ENCODE results near the gene IGSF21. TPM values are rescaled to one million over a fixed set of nuclear protein-coding genes. Genes with fewer than 3 reads are reported as not detected.

Gene IGSF21
- total RNA-seq, 1 experiment from 2014 or later = 5.2 TPM

DNA sequence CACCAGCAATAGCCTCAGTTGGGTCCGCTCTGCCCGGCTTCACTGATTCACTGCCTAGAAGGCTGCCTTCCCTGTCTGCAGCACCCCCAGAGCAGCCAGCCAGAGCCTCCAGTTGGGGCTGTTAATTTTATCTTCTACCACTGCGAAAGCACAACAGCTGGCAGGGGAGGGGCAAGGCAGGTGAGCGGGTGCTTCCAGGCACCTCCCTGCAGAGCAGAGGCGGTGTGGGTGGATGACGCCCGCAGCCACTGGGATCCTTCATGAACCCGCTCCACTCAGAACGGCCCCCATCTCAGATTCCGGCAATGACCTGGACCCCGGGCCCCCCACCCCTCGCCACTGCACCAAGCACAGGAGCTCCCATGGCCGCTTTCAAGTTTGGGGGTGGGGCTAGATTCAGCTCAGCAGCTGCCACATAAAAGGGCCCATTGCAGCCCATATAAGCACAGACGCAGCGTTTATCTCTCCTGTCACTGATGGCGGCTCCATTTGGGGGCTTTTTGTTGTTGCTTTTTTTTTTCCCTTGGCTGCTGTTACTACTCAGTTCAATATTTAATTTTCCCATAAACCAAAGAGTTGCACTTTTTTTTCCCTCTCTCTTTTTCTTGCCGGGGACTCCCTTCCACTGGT, 245.2 kb downstream of the IGSF21 start:
- Mint-ChIP-seq H3K4me1 (peaks cover 41 to 58% of the 10 kb centered on the region in 2 experiments), H3K27me3 (ENCODE audit: low read depth) (peaks cover 6% of the 10 kb centered on the region), H3K36me3 (ENCODE audit: insufficient read depth in 1 of 3, low read depth in 3 of 3) (no peaks in the 10 kb centered on the region)

More for the DNA sequence above, 245.2 kb downstream of the IGSF21 start:
- Histone ChIP-seq H3K27ac (ENCODE audit: insufficient read length, low read depth, low read length) (no peak overlapping the region), H3K56ac (ENCODE audit: insufficient read length, low read depth, low read length) (no peak overlapping the region), H2BK5ac (ENCODE audit: insufficient read length, low read length) (no peak overlapping the region), H3T11ph (ENCODE audit: low read length) (no peak overlapping the region), H3K9ac (ENCODE audit: extremely low read depth, insufficient read length, low read length) (no peak overlapping the region), H2BK15ac (ENCODE audit: low read depth, low read length) (no peak overlapping the region), H4K91ac (ENCODE audit: insufficient read length, low read depth, low read length) (no peak overlapping the region), H3K23me2 (ENCODE audit: insufficient read length, low read depth, low read length, poor library complexity, severe bottlenecking) (no peaks in the 10 kb centered on the region), H3K18ac (ENCODE audit: insufficient read length, low read depth, low read length) (no peak overlapping the region), H3K4me1 (ENCODE audit: insufficient read depth, low read length) (0 out of 2 replicates have a peak, but pooled peaks cover 2% of the 10 kb centered on the region), H2AFZ (ENCODE audit: low read length) (no peak overlapping the region), H2AK5ac (ENCODE audit: insufficient read length, low read length) (no peak overlapping the region), H4K8ac (replicated peaks; ENCODE audit: insufficient read length, low read depth, low read length) (no peak overlapping the region), H3K9me3 (ENCODE audit: control insufficient read depth, low read depth, low read length) (no peaks in the 10 kb centered on the region), H2BK12ac (ENCODE audit: insufficient read length, low read depth, low read length) (no peak overlapping the region), H3K79me2 (ENCODE audit: insufficient read depth, low read length) (no peaks in the 10 kb centered on the region), H3K27me3 (ENCODE audit: insufficient read depth, low read length) (no peaks in the 10 kb centered on the region), H3K14ac (ENCODE audit: insufficient read depth, low read length) (no peak overlapping the region; the same call in 1 of the 2 replicates), H4K20me1 (ENCODE audit: control insufficient read depth, insufficient read depth, insufficient read length) (peaks cover 3% of the 10 kb centered on the region), H3K79me1 (ENCODE audit: insufficient read depth, low read depth, low read length, poor library complexity, severe bottlenecking) (no peaks in the 10 kb centered on the region), H3K23ac (ENCODE audit: insufficient read length, low read depth, low read length) (no peak overlapping the region), H3K4ac (ENCODE audit: low read depth, low read length) (no peak overlapping the region), H3K4me2 (ENCODE audit: insufficient read depth, insufficient read length, low read length) (no peak overlapping the region), H2BK120ac (ENCODE audit: low read depth, low read length, poor library complexity, severe bottlenecking) (no peak overlapping the region), H4K5ac (ENCODE audit: insufficient read length, low read depth, low read length) (no peak overlapping the region), H2BK20ac (ENCODE audit: low read depth, low read length, poor library complexity, severe bottlenecking) (no peak overlapping the region)
- TF ChIP-seq, protein P1, sequence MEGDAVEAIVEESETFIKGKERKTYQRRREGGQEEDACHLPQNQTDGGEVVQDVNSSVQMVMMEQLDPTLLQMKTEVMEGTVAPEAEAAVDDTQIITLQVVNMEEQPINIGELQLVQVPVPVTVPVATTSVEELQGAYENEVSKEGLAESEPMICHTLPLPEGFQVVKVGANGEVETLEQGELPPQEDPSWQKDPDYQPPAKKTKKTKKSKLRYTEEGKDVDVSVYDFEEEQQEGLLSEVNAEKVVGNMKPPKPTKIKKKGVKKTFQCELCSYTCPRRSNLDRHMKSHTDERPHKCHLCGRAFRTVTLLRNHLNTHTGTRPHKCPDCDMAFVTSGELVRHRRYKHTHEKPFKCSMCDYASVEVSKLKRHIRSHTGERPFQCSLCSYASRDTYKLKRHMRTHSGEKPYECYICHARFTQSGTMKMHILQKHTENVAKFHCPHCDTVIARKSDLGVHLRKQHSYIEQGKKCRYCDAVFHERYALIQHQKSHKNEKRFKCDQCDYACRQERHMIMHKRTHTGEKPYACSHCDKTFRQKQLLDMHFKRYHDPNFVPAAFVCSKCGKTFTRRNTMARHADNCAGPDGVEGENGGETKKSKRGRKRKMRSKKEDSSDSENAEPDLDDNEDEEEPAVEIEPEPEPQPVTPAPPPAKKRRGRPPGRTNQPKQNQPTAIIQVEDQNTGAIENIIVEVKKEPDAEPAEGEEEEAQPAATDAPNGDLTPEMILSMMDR (conservative IDR thresholded peaks at IDR 0.05) = no peak
- no CpG with 5 or more reads among the region's 17 CpGs for WGBS (ENCODE audit: extremely low coverage, insufficient read length, low lambda C conversion rate)
- no peaks in the 10 kb centered on the region for H3K9me3 Mint-ChIP-seq
- H3K4me3 Mint-ChIP-seq = no peak overlapping the region
- no peak for DNase-seq
- H3K27ac Mint-ChIP-seq = no peak overlapping the region

All from H9 (cell line).